Retinal pigment epithelial cell (primary cell): Measurements from ENCODE around the gene PCDHGB4.
"Not testable (repeated sequence)": the region's sequence is repeated elsewhere in the genome, so short reads cannot be mapped to it uniquely, and the experiment has no call there.

Experiments used
- DNase-seq: peaks from one replicate; pipeline ENCODE4 v3.0.0-alpha.2; 2010; ENCODE audit warnings: low read depth
- H3K4me3 ChIP-seq: 2 replicates; pipeline ENCODE4 v1.5.1; 2011; ENCODE audit warnings: mild to moderate bottlenecking, low read length, control low read depth, moderate library complexity
- CTCF ChIP-seq: conservative IDR thresholded peaks from 2 replicates; pipeline ENCODE4 v1.5.1; 2011; ENCODE audit warnings: low read depth, low read length, control low read depth, inconsistent platforms

The PCDHGB4 gene

GRCh38 chr5:141397756-141398551 is 10.5 kb downstream of the PCDHGB4 start, which contains the start of gene PCDHGB5:
Gene PCDHGB5, plus strand, starts transcription at chr5:141397947. Its CDS starts 181 bp downstream, at chr5:141398128.
- H3K4me3 ChIP-seq: peak within 1 kb of the TSS; percentile 36
- DNase-seq: not testable (repeated sequence)
- peak; percentile 56 for TF ChIP-seq CTCF

- no peak for DNase-seq
- no peak overlapping the region for H3K4me3 ChIP-seq
- TF ChIP-seq CTCF: no peak
Measured at GRCh38 chr5:141398608-141399007, 11.1 kb downstream of the PCDHGB4 start.

GRCh38 chr5:141399555-141400258 is 12.2 kb downstream of the PCDHGB4 start:
- no peak overlapping the region for H3K4me3 ChIP-seq
- no peak for DNase-seq
- TF ChIP-seq CTCF: no peak

GRCh38 chr5:141402553-141403243 is 15.2 kb downstream of the PCDHGB4 start, which contains the start of gene PCDHGA9:
Gene PCDHGA9, plus strand, starts transcription at chr5:141402778. Its CDS starts 175 bp downstream, at chr5:141402953.
- TF ChIP-seq CTCF: peak; percentile 55
- no peak for DNase-seq
- H3K4me3 ChIP-seq: peak within 1 kb of the TSS; percentile 29

- no peak for DNase-seq
- no peak for TF ChIP-seq CTCF
- H3K4me3 ChIP-seq: no peak overlapping the region
Measured at GRCh38 chr5:141403387-141403786, 15.9 kb downstream of the PCDHGB4 start.

- not testable (repeated sequence) for DNase-seq
- H3K4me3 ChIP-seq: peak within 1 kb of the TSS; percentile 42
- TF ChIP-seq CTCF: peak; percentile 71
Measured at GRCh38 chr5:141407790-141408505, 20.4 kb downstream of the PCDHGB4 start, which contains the start of gene PCDHGB6. Gene PCDHGB6, plus strand, starts transcription at chr5:141408021. Its CDS starts 182 bp downstream, at chr5:141408203.
